Head of caudate nucleus (tissue), 42 donors: ENCODE data around the gene BAIAP3.

ENCODE experiments used
- DNase-seq, 42 donors: peaks; one replicate each; pipeline versions ENCODE4 v3.0.0 to v3.0.0-alpha.2; 2020 to 2021; ENCODE audit warnings: mixed read lengths in 7 of 42
- intact Hi-C: fragments of 100-400 bp; cut with DNase I; formaldehyde crosslinking; loops from one replicate; pipeline ENCODE4 v1.15.0; 2022

BAIAP3 gene

DNA sequence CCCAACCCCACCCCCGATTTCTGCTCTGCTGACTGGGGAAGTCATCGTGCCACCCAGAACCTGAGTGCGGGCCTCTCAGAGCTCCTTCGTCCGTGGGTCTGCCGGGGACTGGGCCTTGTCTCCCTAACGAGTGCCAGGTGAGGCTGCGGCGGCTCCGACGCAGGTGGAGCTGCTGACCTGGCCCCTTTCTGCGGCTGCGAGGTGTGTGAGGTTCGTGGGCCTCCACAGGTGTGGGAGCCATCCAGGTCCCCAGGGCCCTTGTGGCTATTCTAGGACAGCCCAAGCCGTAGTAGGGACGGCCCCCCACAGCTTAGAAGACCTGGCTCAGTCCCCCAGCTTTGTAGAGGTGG lies 21.0 kb upstream of the BAIAP3 start:
- intact Hi-C loops, result loop anchor here (5.0 kb wide), 1 partner anchor 40 kb away; the partner anchor contains the start of genes GNPTG and TSR3
- no peak for DNase-seq

GRCh38 chr16:1312903-1313302 lies 20.5 kb upstream of the BAIAP3 start:
- no peak for DNase-seq
- intact Hi-C loops, result loop anchor here (5.0 kb wide), 1 partner anchor 39 kb away; the partner anchor contains the start of genes GNPTG and TSR3

GRCh38 chr16:1313721-1314369 lies 19.6 kb upstream of the BAIAP3 start:
- intact Hi-C loops, result loop anchor here (5.0 kb wide), 1 partner anchor 38 kb away; the partner anchor contains the start of genes GNPTG and TSR3
- DNase-seq, result no peak

GRCh38 chr16:1314399-1315068 lies 18.9 kb upstream of the BAIAP3 start:
- DNase-seq, result no peak
- intact Hi-C loops, result loop anchor here (5.0 kb wide), 1 partner anchor 38 kb away; the partner anchor contains the start of genes GNPTG and TSR3

- intact Hi-C loops, result no loop called here
- DNase-seq, result no peak
Measured at GRCh38 chr16:1315081-1316032, 18.1 kb upstream of the BAIAP3 start.

DNA sequence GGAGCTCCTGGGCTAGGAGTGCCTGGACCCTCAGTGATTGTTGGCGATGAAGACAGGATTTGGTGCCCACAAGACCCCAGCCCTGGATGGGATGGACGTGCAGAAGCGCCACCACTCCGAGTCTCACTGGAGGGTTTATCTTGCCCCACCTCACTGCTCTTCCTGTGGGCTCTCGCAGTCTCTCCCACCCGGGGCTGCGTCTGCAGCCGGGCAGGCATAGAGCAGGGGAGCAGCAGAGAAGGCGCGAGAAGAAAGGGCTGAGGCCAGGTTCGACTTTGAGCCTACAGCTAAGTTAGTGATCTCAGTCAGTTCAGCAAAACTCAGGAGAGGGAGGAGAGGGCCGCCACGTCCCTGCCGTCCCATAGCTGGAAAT lies 17.4 kb upstream of the BAIAP3 start:
- intact Hi-C loops, result no loop called here
- no peak for DNase-seq

- DNase-seq, result no peak
- intact Hi-C loops, result no loop called here
Measured at GRCh38 chr16:1317479-1318267, 15.8 kb upstream of the BAIAP3 start.

DNA sequence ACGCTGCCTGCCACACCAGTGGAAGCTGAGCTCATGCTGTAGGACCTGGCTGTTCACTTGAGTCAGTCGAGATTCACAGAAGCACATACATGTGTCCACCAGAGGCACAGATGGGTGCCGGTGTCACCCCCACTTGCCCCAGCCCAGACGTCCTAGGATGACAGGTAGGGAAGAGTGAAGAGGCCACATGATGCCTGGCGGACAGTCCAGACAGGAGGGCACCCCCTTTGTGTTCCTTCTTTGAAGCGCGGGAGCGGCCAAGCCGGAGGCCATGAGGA lies 15.2 kb upstream of the BAIAP3 start:
- intact Hi-C loops, result no loop called here

DNA sequence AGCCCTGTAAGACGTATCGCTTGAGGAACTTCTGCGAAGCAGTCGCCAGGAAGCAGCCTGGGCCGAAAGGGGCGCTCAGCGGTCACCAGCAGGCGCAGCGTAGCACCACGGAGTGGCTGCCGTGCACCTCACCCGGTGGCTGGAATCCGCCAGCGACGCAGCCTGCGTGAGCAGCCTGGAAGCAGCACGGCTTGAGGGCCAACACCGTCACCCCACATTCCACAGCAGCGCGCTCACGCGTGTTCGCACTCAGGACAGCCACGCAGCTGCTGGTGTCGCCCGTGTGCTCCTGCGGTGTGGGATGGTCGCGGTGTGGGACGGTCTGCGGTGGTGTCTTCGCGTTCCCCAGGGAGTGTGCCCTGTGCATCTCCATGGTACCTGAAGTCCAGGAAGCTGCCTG lies 14.4 kb upstream of the BAIAP3 start:
- intact Hi-C loops, result no loop called here
- no peak for DNase-seq

More for the DNA sequence above, 15.2 kb upstream of the BAIAP3 start:
- no peak for DNase-seq

DNA sequence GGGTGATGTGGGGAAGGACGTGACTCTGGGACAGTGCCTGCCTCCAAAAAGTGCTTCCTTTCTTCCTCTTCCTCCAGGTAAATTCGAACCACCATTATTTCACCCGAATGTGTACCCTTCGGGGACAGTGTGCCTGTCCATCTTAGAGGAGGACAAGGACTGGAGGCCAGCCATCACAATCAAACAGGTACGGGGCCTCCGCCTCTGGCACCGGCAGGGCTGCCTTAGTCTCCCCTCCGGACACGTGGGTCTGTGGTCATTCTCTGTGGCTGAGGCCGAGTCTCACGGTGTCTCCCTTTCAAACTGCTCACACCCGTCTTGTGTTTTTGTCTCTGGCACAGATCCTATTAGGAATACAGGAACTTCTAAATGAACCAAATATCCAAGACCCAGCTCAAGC lies 13.3 kb upstream of the BAIAP3 start:
- intact Hi-C loops, result no loop called here
- no peak for DNase-seq

DNA sequence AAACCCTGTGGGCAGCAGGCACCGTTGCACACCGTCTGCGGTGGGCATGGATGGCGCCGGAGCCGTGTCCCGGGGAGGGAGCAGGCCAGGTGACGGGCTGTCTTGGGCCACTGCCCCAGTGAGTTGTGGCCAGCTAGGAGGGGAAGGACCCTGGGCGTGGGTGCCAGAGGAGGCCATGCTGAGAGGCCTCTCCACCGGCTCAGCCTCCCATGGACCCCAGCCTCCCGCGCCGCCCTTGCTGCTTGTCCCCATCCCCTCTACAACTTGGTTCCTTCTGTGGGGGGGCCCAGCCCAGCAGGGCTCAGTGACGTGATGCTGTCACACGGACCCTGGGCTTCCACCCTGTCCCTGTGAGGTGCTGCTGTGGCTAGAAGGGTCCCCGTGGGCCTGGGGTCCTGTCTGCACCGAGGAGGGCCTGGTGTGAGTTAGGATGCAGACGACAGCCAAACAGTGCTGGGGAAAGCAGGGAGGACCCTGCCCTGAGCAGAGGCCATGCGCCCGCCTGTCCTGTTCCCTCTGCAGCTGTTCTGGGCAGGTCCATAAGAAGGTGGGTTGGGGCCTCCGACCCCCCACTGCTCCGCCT lies 12.7 kb upstream of the BAIAP3 start:
- intact Hi-C loops, result no loop called here
- no peak for DNase-seq

DNA sequence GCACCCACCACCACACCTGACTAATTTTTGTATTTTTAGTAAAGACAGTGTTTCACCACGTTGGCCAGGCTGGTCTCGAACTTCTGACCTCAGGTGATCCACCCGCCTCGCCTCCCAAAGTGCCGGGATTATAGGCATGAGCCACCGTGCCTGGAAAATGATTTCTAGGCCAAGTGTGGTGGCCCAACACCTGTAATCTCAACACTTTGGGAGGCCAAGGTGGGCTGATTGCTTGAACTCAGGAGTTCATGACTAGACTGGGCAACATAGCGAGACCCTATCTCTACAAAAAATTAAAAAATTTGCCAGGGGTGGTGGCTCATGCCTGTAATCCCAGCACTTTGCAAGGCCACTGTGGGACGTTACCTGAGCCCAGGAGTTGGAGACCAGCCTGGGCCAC lies 11.0 kb upstream of the BAIAP3 start:
- intact Hi-C loops, result no loop called here

DNA sequence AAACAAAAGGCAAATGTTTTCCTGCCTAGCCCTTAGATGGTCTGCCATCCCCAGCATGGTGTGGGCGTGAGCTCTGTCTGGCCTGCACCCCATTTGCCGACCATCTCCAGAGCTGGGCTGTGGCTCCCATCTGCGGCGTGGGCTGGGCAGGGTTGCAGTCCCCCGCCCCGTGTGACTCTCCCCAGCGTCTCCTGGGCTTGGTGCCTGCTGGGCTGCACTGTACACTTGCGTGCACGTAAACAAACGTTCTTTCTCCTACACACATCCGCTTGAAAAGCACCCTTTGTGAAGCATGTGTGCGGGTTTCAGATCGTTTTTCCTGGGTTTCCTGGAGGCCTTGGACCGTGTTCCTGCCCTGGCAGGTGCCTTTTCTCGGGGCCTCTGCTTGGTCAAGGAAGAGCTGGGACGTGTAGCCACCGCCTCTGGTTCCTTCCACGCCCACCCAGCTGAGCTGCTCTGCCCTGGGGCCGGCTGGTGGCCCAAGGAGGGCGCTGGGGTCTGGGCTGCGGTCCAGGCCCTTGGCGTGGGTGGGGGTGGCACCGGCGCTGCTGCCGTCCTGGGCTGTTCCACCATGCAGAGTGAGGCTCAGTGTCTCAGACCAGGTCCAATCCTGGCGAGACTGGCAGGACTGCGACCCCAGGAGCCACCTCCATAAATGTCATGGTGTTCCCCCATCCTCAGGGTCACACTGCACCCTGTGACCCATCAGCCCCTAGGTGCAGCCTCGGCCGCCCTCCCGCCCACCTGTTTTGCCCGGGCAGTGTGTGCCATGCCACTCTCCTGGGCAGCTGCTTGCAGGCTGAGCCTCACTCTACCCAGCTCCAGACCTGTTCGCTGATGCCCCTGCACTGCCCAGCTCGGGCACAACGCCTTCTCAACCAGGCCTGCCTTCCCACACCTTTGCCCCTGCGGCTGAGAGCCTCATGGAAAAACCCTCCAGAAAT lies 9.9 kb upstream of the BAIAP3 start:
- intact Hi-C loops, result no loop called here
- DNase-seq, result peak in 36 of 42 donors; percentile 19 to 78 (median 51)

More for the DNA sequence above, 11.0 kb upstream of the BAIAP3 start:
- DNase-seq, result no peak

DNA sequence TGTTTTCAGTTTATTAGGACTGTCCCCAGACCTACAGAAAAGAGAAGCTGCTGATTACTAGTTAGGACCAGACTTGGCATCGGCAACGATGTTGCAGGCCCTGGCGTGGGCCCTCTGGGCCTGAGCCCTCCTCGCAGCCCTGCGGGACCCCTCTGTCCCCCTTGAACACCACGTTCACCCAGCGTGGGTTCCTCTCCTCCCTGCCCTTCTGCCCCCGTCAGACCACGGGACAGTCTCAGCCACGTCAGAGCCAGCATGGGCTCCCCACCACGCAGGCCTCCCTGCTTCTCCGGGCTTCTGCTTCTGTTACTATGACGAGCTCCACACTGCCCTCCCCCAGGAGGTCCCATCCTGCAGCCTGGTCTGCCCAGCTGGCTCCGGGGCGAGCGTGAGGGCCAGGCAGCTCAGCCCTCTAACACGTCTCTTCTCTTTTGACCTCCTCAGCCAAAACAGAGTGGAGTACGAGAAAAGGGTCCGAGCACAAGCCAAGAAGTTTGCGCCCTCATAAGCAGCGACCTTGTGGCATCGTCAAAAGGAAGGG lies 9.1 kb upstream of the BAIAP3 start:
- intact Hi-C loops, result no loop called here
- DNase-seq, result no peak

DNA sequence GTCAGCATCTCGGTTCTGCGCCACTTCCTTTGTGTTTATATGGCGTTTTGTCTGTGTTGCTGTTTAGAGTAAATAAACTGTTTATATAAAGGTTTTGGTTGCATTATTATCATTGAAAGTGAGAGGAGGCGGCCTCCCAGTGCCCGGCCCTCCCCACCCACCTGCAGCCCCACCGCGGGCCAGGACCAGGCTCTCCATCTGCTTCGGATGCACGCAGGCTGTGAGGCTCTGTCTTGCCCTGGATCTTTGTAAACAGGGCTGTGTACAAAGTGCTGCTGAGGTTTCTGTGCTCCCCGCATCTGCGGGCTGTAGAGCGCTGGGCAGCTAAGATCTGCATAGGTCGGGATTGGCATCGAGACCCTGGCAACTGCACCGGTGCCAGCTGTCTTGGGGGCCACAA lies 8.2 kb upstream of the BAIAP3 start:
- intact Hi-C loops, result no loop called here
- DNase-seq, result no peak

GRCh38 chr16:1325673-1326371 lies 7.6 kb upstream of the BAIAP3 start:
- intact Hi-C loops, result no loop called here
- no peak for DNase-seq

DNA sequence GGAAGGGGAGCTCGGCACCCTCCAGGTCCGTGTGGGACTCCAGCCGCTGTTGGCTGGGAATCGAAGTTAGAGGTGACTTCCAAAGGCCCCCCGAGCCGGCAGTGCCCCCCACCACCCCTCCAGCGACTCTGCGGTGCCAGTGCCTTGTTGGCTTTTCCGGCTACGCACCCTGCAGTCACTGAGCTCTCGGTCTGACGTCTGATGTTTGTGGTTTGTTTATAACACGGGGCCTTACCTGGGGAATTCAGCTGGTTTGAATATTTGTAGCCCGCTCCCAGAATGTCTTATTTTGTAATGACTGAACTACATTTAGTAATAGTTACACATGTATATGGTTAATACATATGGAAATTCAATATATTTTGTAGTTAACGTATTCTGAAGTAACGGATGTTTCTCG lies 7.1 kb upstream of the BAIAP3 start:
- intact Hi-C loops, result no loop called here

More for the DNA sequence above, 7.1 kb upstream of the BAIAP3 start:
- no peak for DNase-seq
